PC-3 (cell line): Measurements from ENCODE around the gene CDH13.

ENCODE experiments used
- CTCF ChIP-seq: fragments of 300-600 bp; sonication (generic); conservative IDR thresholded peaks from 2 replicates; pipeline ENCODE4 v1.5.1; 2017; ENCODE audit warnings: antibody characterized with exemption, low read depth, mild to moderate bottlenecking, low read length
- EZH2 ChIP-seq: fragments of 300-600 bp; sonication (generic); IDR thresholded peaks from one replicate; pipeline ENCODE4 v1.6.1; 2017; ENCODE audit warnings: antibody characterized with exemption, mild to moderate bottlenecking, low read length; ENCODE audit not compliant: unreplicated experiment

GRCh38 chr16:83269541-83269940, 642.8 kb downstream of the CDH13 start:
- TF ChIP-seq EZH2 (no peak), CTCF (no peak)
